ENCODE data around the gene EFHD1.

DNA sequence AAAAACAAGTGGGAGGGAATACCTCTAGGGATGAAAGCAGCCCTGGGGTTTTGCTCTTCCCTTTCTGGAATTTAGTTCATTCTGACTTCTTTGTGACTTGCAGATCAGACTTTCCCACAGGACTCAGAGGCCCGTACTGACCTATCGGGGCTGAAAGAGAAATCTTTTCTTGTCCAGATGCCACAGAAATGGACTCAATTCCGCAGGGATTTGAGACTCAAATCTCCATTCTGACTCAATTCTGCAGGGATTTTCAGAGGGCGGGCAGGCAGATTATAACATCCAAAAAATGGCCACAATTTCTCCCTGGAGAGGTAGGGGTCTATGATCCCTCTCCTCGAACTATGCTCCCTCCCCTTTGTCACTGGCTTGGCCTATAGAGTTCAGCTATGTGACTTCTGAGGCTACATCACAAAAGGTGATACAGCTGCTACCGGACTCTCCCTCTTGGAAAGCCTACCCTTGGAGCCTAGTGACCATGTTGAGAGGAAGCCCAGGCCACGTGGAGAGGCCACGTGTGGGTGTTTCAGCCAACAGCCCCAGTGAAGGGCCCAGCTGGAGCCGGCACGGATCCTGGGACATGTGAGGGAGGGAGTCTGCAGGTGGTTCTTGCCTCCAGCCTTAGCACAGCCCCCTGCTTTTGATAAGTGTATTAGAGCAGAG, 4.8 kb upstream of the EFHD1 start:
- no peak for TF ChIP-seq CTCF (IDR thresholded peaks at IDR 0.05; ENCODE audit: insufficient read depth, low read length)
- TF ChIP-seq POLR2AphosphoS5 (IDR thresholded peaks at IDR 0.05; ENCODE audit: low read depth) = no peak
- TF ChIP-seq, protein P1, sequence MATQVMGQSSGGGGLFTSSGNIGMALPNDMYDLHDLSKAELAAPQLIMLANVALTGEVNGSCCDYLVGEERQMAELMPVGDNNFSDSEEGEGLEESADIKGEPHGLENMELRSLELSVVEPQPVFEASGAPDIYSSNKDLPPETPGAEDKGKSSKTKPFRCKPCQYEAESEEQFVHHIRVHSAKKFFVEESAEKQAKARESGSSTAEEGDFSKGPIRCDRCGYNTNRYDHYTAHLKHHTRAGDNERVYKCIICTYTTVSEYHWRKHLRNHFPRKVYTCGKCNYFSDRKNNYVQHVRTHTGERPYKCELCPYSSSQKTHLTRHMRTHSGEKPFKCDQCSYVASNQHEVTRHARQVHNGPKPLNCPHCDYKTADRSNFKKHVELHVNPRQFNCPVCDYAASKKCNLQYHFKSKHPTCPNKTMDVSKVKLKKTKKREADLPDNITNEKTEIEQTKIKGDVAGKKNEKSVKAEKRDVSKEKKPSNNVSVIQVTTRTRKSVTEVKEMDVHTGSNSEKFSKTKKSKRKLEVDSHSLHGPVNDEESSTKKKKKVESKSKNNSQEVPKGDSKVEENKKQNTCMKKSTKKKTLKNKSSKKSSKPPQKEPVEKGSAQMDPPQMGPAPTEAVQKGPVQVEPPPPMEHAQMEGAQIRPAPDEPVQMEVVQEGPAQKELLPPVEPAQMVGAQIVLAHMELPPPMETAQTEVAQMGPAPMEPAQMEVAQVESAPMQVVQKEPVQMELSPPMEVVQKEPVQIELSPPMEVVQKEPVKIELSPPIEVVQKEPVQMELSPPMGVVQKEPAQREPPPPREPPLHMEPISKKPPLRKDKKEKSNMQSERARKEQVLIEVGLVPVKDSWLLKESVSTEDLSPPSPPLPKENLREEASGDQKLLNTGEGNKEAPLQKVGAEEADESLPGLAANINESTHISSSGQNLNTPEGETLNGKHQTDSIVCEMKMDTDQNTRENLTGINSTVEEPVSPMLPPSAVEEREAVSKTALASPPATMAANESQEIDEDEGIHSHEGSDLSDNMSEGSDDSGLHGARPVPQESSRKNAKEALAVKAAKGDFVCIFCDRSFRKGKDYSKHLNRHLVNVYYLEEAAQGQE (IDR thresholded peaks at IDR 0.05; ENCODE audit: insufficient replicate concordance, low read depth) = no peak
- TF ChIP-seq SPI1 (IDR thresholded peaks at IDR 0.05; ENCODE audit: borderline replicate concordance, low read depth) = no peak
- no peak for TF ChIP-seq GABPA (IDR thresholded peaks at IDR 0.05; ENCODE audit: low read depth)
